SK-N-SH treated with all-trans-retinoic acid at 6 μM for 48 hours (cell line): Measurements from ENCODE around the gene UFM1.

Source experiments
- ARNTL ChIP-seq: fragments of 450-650 bp; formaldehyde crosslinking; IDR thresholded peaks from 2 replicates; pipeline ENCODE4 v1.5.0; 2020; ENCODE audit warnings: low read depth, mild to moderate bottlenecking, moderate library complexity, borderline replicate concordance
- OSR1 ChIP-seq: fragments of 250-450 bp; sonication (Bioruptor Pico); IDR thresholded peaks from 2 replicates; pipeline ENCODE4 v1.8.0; 2022; ENCODE audit warnings: moderate library complexity, mild to moderate bottlenecking, inconsistent platforms
- RARB ChIP-seq: fragments of 250-450 bp; sonication (Bioruptor Pico); IDR thresholded peaks from 2 replicates; pipeline ENCODE4 v1.8.0; 2021; ENCODE audit warnings: mild to moderate bottlenecking, moderate library complexity
- SNAI2 ChIP-seq: fragments of 250-450 bp; sonication (Bioruptor Pico); IDR thresholded peaks from 2 replicates; pipeline ENCODE4 v1.5.0; 2020; ENCODE audit warnings: mild to moderate bottlenecking, moderate library complexity
- ZFP3 ChIP-seq: fragments of 250-450 bp; sonication (Bioruptor Pico); IDR thresholded peaks from 2 replicates; pipeline ENCODE4 v1.5.0; 2020; ENCODE audit warnings: mild to moderate bottlenecking, moderate library complexity
- ZNF565 ChIP-seq: fragments of 450-650 bp; formaldehyde crosslinking; conservative IDR thresholded peaks from 2 replicates; pipeline ENCODE4 v1.5.0; 2020; ENCODE audit warnings: low read depth, mild to moderate bottlenecking, moderate library complexity
- ZNF70 ChIP-seq: fragments of 450-650 bp; formaldehyde crosslinking; IDR thresholded peaks from 2 replicates; pipeline ENCODE4 v1.5.0; 2020; ENCODE audit warnings: mild to moderate bottlenecking, moderate library complexity
- ZNF8 ChIP-seq: fragments of 450-650 bp; formaldehyde crosslinking; IDR thresholded peaks from 2 replicates; pipeline ENCODE4 v1.5.0; 2020; ENCODE audit warnings: mild to moderate bottlenecking, moderate library complexity
- TF ChIP-seq, protein P1 (sequence below): fragments of 250-450 bp; sonication (Bioruptor Pico); IDR thresholded peaks from 2 replicates; pipeline ENCODE4 v1.8.0; 2021; ENCODE audit warnings: low read depth, mild to moderate bottlenecking, moderate library complexity, borderline replicate concordance
- TF ChIP-seq, protein P2 (sequence below): fragments of 250-450 bp; sonication (Bioruptor Pico); IDR thresholded peaks from 2 replicates; pipeline ENCODE4 v1.5.0; 2020; ENCODE audit warnings: mild to moderate bottlenecking, moderate library complexity
- TF ChIP-seq, protein P3 (sequence below): fragments of 250-450 bp; sonication (Bioruptor Pico); IDR thresholded peaks from 2 replicates; pipeline ENCODE4 v1.5.1; 2021; ENCODE audit warnings: mild to moderate bottlenecking, moderate library complexity
- TF ChIP-seq, protein P4 (sequence below): fragments of 250-450 bp; sonication (Bioruptor Pico); IDR thresholded peaks from 2 replicates; pipeline ENCODE4 v1.8.0; 2020; ENCODE audit warnings: mild to moderate bottlenecking, moderate library complexity, borderline replicate concordance

DNA sequence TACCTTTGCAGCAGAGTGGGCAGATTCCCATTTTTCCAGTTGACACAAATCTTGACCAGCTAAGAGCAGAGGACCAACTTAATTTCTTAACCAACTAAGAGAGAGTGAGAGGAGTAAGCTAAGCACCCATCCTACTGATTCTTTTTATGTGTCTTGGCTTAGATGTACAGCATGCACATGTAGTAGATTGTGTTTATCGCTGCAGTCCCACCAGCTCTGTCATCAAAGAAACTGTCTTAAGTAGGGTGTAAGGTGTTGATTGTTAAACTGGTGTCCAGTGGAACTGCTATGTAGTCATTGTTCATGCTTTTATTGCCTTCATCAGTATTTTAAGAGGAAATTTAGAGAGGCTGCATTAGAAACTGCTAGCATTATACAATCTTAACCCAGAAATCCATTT, 9.0 kb upstream of the UFM1 start:
- TF ChIP-seq OSR1 (CRISPR knock-in tag) = no peak
- no peak for TF ChIP-seq ZNF8 (CRISPR knock-in tag)
- TF ChIP-seq RARB (CRISPR knock-in tag) = no peak
- no peak for TF ChIP-seq SNAI2
- TF ChIP-seq ZFP3 = no peak
- TF ChIP-seq ZNF565 (CRISPR knock-in tag) = no peak
- no peak for TF ChIP-seq ZNF70
- TF ChIP-seq, protein P1, sequence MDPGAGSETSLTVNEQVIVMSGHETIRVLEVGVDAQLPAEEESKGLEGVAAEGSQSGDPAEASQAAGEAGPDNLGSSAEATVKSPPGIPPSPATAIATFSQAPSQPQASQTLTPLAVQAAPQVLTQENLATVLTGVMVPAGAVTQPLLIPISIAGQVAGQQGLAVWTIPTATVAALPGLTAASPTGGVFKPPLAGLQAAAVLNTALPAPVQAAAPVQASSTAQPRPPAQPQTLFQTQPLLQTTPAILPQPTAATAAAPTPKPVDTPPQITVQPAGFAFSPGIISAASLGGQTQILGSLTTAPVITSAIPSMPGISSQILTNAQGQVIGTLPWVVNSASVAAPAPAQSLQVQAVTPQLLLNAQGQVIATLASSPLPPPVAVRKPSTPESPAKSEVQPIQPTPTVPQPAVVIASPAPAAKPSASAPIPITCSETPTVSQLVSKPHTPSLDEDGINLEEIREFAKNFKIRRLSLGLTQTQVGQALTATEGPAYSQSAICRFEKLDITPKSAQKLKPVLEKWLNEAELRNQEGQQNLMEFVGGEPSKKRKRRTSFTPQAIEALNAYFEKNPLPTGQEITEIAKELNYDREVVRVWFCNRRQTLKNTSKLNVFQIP (CRISPR knock-in tag) = no peak
- TF ChIP-seq, protein P2, sequence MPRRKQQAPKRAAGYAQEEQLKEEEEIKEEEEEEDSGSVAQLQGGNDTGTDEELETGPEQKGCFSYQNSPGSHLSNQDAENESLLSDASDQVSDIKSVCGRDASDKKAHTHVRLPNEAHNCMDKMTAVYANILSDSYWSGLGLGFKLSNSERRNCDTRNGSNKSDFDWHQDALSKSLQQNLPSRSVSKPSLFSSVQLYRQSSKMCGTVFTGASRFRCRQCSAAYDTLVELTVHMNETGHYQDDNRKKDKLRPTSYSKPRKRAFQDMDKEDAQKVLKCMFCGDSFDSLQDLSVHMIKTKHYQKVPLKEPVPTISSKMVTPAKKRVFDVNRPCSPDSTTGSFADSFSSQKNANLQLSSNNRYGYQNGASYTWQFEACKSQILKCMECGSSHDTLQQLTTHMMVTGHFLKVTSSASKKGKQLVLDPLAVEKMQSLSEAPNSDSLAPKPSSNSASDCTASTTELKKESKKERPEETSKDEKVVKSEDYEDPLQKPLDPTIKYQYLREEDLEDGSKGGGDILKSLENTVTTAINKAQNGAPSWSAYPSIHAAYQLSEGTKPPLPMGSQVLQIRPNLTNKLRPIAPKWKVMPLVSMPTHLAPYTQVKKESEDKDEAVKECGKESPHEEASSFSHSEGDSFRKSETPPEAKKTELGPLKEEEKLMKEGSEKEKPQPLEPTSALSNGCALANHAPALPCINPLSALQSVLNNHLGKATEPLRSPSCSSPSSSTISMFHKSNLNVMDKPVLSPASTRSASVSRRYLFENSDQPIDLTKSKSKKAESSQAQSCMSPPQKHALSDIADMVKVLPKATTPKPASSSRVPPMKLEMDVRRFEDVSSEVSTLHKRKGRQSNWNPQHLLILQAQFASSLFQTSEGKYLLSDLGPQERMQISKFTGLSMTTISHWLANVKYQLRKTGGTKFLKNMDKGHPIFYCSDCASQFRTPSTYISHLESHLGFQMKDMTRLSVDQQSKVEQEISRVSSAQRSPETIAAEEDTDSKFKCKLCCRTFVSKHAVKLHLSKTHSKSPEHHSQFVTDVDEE (CRISPR knock-in tag) = no peak
- TF ChIP-seq, protein P3, sequence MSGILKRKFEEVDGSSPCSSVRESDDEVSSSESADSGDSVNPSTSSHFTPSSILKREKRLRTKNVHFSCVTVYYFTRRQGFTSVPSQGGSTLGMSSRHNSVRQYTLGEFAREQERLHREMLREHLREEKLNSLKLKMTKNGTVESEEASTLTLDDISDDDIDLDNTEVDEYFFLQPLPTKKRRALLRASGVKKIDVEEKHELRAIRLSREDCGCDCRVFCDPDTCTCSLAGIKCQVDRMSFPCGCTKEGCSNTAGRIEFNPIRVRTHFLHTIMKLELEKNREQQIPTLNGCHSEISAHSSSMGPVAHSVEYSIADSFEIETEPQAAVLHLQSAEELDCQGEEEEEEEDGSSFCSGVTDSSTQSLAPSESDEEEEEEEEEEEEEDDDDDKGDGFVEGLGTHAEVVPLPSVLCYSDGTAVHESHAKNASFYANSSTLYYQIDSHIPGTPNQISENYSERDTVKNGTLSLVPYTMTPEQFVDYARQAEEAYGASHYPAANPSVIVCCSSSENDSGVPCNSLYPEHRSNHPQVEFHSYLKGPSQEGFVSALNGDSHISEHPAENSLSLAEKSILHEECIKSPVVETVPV = no peak
- TF ChIP-seq, protein P4, sequence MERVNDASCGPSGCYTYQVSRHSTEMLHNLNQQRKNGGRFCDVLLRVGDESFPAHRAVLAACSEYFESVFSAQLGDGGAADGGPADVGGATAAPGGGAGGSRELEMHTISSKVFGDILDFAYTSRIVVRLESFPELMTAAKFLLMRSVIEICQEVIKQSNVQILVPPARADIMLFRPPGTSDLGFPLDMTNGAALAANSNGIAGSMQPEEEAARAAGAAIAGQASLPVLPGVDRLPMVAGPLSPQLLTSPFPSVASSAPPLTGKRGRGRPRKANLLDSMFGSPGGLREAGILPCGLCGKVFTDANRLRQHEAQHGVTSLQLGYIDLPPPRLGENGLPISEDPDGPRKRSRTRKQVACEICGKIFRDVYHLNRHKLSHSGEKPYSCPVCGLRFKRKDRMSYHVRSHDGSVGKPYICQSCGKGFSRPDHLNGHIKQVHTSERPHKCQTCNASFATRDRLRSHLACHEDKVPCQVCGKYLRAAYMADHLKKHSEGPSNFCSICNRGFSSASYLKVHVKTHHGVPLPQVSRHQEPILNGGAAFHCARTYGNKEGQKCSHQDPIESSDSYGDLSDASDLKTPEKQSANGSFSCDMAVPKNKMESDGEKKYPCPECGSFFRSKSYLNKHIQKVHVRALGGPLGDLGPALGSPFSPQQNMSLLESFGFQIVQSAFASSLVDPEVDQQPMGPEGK (CRISPR knock-in tag) = no peak
- no peak for TF ChIP-seq ARNTL (CRISPR knock-in tag)
